Measurements from ENCODE around the gene SPATA19.

The SPATA19 gene

GRCh38 chr11:133808393-133809140, 36.7 kb downstream of the SPATA19 start:
- TF ChIP-seq JUND (IDR thresholded peaks at IDR 0.05; ENCODE audit: low read depth), result no peak
- in situ Hi-C loops (cut with HindIII; ENCODE audit: low pct_unique_long_range_greater_than_20kb, low sequenced_read_pairs), result no loop called here
- no peak for DNase-seq (ENCODE audit: low read depth in 1 of 2, low spot score in 1 of 2)

GRCh38 chr11:133803026-133803425, 42.3 kb downstream of the SPATA19 start:
- no peak for DNase-seq (ENCODE audit: low read depth in 1 of 2, low spot score in 1 of 2)
- no peak for TF ChIP-seq JUND (IDR thresholded peaks at IDR 0.05; ENCODE audit: low read depth)
- in situ Hi-C loops (cut with HindIII; ENCODE audit: low pct_unique_long_range_greater_than_20kb, low sequenced_read_pairs), result no loop called here

- in situ Hi-C loops (cut with HindIII; ENCODE audit: low pct_unique_long_range_greater_than_20kb, low sequenced_read_pairs), result no loop called here
- no peak for TF ChIP-seq JUND (IDR thresholded peaks at IDR 0.05; ENCODE audit: low read depth)
- DNase-seq (ENCODE audit: low read depth in 1 of 2, low spot score in 1 of 2), result no peak
Measured at GRCh38 chr11:133801356-133801755, 44.0 kb downstream of the SPATA19 start.

- DNase-seq (ENCODE audit: low read depth in 1 of 2, low spot score in 1 of 2), result no peak
- no peak for TF ChIP-seq JUND (IDR thresholded peaks at IDR 0.05; ENCODE audit: low read depth)
- in situ Hi-C loops (cut with HindIII; ENCODE audit: low pct_unique_long_range_greater_than_20kb, low sequenced_read_pairs), result no loop called here
Measured at GRCh38 chr11:133800666-133801065, 44.6 kb downstream of the SPATA19 start.

GRCh38 chr11:133797554-133797953, 47.8 kb downstream of the SPATA19 start:
- in situ Hi-C loops (cut with HindIII; ENCODE audit: low pct_unique_long_range_greater_than_20kb, low sequenced_read_pairs), result no loop called here
- DNase-seq (ENCODE audit: low read depth in 1 of 2, low spot score in 1 of 2), result no peak
- TF ChIP-seq JUND (IDR thresholded peaks at IDR 0.05; ENCODE audit: low read depth), result no peak

GRCh38 chr11:133796043-133796795, 49.1 kb downstream of the SPATA19 start:
- in situ Hi-C loops (cut with HindIII; ENCODE audit: low pct_unique_long_range_greater_than_20kb, low sequenced_read_pairs), result no loop called here
- DNase-seq (ENCODE audit: low read depth in 1 of 2, low spot score in 1 of 2), result no peak
- no peak for TF ChIP-seq JUND (IDR thresholded peaks at IDR 0.05; ENCODE audit: low read depth)

- in situ Hi-C loops (cut with HindIII; ENCODE audit: low pct_unique_long_range_greater_than_20kb, low sequenced_read_pairs), result no loop called here
- no peak for DNase-seq (ENCODE audit: low read depth in 1 of 2, low spot score in 1 of 2)
- no peak for TF ChIP-seq JUND (IDR thresholded peaks at IDR 0.05; ENCODE audit: low read depth)
Measured at GRCh38 chr11:133795088-133795487, 50.2 kb downstream of the SPATA19 start.

GRCh38 chr11:133794205-133794604, 51.1 kb downstream of the SPATA19 start:
- TF ChIP-seq JUND (IDR thresholded peaks at IDR 0.05; ENCODE audit: low read depth), result no peak
- no peak for DNase-seq (ENCODE audit: low read depth in 1 of 2, low spot score in 1 of 2)
- in situ Hi-C loops (cut with HindIII; ENCODE audit: low pct_unique_long_range_greater_than_20kb, low sequenced_read_pairs), result no loop called here

GRCh38 chr11:133793271-133794035, 51.9 kb downstream of the SPATA19 start:
- no peak for DNase-seq (ENCODE audit: low read depth in 1 of 2, low spot score in 1 of 2)
- no peak for TF ChIP-seq JUND (IDR thresholded peaks at IDR 0.05; ENCODE audit: low read depth)
- in situ Hi-C loops (cut with HindIII; ENCODE audit: low pct_unique_long_range_greater_than_20kb, low sequenced_read_pairs), result no loop called here

- in situ Hi-C loops (cut with HindIII; ENCODE audit: low pct_unique_long_range_greater_than_20kb, low sequenced_read_pairs), result no loop called here
- DNase-seq (ENCODE audit: low read depth in 1 of 2, low spot score in 1 of 2), result no peak
- TF ChIP-seq JUND (IDR thresholded peaks at IDR 0.05; ENCODE audit: low read depth), result no peak
Measured at GRCh38 chr11:133790995-133791394, 54.3 kb downstream of the SPATA19 start.
